ENCODE data around the gene TMC3.

Gene TMC3

DNA sequence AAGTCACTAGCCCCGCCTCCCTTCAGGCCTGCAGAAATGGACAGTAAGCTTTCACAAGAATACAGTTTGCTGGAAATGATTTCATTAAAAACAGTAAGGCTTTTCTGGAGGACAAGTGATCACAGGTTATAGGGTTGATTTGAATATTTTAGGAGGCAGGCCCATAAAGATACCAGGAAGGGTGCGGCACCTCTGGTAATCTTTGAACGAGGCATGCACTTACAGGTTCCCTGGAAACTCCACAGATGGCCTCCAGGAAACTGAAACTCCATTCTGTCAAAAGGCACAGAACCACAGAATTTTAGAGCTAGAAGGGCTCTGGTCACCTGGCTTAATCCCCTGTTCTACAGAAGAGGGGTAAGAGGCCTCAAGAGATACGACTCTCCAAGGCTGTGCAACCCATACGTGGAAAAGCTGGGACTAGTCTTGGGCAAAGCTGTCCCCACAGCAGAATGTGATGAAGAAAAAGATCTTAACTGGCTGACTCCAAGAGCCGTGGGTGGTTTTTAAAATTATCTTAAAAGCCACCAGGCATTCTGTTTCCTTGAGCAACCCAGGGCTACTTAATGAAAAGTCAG, 51.2 kb downstream of the TMC3 start:
- no peak for DNase-seq (ENCODE audit: low spot score)

DNA sequence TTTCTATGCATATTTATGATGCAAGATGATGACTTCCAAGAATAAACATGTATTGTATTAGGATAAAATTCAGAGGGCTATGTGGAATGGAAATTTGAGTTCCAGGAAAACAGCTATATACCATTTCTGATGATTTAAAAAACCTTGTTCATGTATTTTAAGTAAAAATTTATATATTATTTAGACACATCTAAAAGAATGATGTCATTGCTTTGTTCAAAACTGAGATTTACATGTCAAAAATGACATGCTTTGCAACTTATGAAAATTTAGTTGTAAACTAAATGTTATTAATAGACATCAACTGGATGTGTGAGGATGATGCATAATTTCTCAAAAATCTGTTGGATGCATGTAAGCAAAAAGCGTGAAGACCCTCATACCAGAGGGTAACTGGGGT, 52.3 kb downstream of the TMC3 start:
- no peak for DNase-seq (ENCODE audit: low spot score)

DNA sequence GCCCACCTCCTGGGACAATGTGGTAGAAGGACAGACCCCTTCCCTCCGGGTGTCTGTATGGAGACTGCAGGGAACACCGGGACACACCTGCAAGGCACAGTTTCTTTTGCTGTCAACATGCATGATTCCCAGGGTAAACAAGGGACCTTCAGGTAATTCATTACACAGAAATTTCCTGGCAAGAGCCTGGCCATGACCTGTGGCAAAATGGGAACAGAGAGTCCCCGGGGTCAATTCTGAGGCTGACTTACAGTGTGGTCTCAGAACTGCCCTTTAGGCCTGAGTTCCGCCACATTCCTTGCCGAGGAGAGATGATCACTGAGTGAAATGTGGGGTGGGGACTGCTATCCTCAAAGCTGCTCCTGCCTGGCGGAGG, 56.4 kb downstream of the TMC3 start:
- DNase-seq (ENCODE audit: low spot score): no peak

DNA sequence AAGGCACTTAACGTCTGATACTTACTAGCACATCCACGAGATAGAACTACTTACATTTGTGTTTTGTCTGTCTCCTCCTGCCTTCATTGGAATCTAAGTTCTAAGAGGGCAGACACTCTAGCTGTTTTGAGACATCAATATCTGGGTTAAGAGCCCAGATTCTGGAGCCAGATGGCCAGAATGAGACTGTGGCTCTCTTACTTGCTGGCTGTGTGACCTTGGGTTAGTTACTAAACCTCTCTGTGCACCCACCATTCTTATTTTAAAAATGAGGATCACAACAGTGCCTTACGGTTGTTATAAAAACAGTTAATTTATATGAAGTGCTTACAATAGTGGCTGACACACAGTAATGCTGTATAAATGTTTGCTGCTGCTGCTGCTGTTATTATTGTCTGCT, 57.7 kb downstream of the TMC3 start:
- no peak for DNase-seq (ENCODE audit: low spot score)

DNA sequence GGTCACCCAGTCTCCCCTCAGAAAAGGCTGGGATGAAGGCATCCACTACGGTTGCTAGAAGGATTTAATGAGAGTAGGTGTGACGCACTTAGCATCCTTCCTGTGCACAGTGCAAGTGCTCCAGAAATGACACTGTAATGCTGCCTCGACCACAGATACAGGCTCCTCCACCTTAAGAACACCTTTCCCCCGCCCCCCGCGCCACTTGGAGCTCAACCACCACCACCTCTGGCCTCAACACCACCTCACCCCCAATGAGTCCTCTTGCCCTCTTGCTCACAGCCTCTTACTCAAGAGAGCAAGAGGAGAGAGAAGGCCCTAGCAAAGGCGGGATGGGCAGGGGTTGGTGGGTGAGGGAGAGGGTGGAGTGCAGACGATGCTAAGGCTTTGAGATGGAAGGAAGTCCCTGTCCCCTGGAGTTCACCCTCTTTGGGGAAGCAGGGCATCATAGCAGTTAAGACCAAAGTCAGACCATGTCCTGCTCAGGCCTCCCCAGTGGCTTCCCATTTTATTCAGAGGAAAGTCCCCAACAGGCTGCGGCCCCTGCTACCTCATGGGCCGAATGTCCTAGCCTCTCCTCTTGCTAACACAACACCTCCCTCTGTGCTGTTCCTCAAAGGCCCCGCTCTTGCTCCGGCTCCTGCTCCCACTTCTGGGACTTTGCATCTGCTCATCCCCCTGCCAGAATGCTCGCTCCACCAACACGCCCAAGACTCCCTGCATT, 58.4 kb downstream of the TMC3 start:
- no peak for DNase-seq (ENCODE audit: low spot score)

- no peak for DNase-seq (ENCODE audit: low spot score)
These were observed 59.6 kb downstream of the TMC3 start for GRCh38 chr15:81314378-81314777.

GRCh38 chr15:81313686-81314085, 60.3 kb downstream of the TMC3 start:
- no peak for DNase-seq (ENCODE audit: low spot score)

- DNase-seq (ENCODE audit: low spot score): no peak
These were observed 61.0 kb downstream of the TMC3 start for GRCh38 chr15:81312790-81313543.

GRCh38 chr15:81311752-81312464, 62.1 kb downstream of the TMC3 start:
- DNase-seq (ENCODE audit: low spot score): peak; percentile 66

GRCh38 chr15:81310480-81310879, 63.5 kb downstream of the TMC3 start:
- DNase-seq (ENCODE audit: low spot score): no peak

DNA sequence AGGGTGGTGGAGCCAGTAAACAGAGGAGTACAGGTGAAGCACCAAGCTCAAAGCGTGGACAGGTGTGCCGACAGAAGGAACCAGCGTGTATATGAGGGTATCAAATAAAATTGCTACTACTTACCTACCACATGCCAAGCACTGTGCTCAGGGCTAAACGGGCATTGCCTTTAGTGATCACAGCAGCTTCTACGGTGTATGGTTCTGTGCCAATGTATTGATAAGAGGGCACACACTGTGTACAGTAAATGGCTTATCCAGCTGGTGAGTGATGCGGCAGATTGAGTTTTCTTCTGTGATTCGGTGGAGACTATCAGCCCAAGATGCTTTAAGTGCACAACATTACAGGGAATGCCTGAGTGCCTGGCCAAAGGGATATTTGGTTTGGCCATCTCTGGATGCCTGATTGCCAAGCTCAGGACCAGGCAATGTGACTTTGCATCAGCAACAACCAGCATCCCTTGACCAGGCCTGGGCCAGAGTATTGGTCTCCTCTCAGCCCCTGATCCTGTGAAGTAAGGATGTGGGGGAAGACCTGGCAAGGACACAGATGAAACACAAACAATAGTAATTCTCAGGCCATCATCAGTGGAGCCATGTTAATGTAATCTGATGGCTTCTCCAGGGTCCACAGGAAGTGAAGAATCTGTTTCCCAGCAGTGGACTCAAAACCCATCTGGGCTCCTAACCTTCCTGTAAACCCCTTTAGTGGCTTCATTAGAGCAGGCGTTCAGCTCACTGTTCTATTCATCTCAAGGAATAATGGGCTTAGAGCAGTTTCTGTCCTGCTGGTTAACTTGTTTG, 64.2 kb downstream of the TMC3 start:
- no peak for DNase-seq (ENCODE audit: low spot score)

DNA sequence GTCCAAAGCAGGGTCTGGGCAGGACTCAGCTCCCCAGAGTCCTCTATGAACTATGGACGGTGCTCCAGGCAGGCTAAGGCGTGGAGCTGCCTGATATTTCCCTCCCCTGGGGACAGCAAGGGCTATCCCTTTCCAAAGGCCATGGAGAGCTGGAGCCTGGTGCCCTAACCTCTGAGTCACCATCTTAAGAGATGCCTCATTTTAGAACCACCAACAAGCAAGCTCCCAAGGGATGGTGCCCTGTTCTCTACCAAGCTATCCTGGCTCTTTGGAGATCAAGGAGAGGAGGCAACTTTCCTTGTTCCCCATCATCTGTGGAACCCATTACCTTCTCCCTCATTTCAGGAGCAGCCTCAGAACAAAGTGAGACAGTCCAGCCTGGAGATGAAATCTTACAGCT, 65.8 kb downstream of the TMC3 start:
- DNase-seq (ENCODE audit: low spot score): no peak

DNA sequence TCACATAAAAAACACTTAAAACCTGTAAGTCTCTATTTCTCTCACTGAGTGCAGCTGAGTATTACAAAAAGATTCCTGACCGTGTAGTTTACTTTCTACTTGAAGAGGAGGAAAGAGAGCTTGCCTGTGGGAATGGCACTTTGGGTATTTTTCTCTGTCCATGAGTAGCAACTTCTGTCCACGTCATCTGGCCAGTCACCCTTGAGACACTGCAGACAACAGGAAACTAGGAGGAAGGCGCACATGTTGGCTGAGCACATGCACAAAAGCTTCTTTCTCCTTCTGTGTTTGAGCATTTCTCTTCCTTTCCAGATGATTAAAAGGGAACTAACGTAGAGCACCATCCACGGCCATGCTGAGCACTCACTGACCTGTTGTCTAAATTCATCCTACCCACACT, 69.8 kb downstream of the TMC3 start:
- DNase-seq (ENCODE audit: low spot score): no peak

GRCh38 chr15:81303244-81304225, 70.5 kb downstream of the TMC3 start:
- no peak for DNase-seq (ENCODE audit: low spot score)

GRCh38 chr15:81302701-81303109, 71.3 kb downstream of the TMC3 start:
- DNase-seq (ENCODE audit: low spot score): peak; percentile 60

- DNase-seq (ENCODE audit: low spot score): peak; percentile 64
These were observed 72.1 kb downstream of the TMC3 start for GRCh38 chr15:81301815-81302399.

GRCh38 chr15:81301385-81301784, 72.6 kb downstream of the TMC3 start:
- DNase-seq (ENCODE audit: low spot score): no peak

DNA sequence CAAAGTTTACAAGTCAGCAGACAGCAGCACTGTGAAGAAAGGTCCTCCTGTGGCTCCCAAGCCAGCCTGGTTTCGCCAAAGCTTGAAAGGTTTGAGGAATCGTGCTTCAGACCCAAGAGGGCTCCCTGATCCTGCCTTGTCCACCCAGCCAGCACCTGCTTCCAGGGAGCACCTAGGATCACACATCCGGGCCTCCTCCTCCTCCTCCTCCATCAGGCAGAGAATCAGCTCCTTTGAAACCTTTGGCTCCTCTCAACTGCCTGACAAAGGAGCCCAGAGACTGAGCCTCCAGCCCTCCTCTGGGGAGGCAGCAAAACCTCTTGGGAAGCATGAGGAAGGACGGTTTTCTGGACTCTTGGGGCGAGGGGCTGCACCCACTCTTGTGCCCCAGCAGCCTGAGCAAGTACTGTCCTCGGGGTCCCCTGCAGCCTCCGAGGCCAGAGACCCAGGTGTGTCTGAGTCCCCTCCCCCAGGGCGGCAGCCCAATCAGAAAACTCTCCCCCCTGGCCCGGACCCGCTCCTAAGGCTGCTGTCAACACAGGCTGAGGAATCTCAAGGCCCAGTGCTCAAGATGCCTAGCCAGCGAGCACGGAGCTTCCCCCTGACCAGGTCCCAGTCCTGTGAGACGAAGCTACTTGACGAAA, 74.3 kb downstream of the TMC3 start:
- DNase-seq (ENCODE audit: low spot score): no peak

- DNase-seq (ENCODE audit: low spot score): no peak
These were observed 74.9 kb downstream of the TMC3 start for GRCh38 chr15:81299156-81299555.

GRCh38 chr15:81298611-81299010, 75.4 kb downstream of the TMC3 start:
- DNase-seq (ENCODE audit: low spot score): no peak
